CD4-positive, alpha-beta T cell (primary cell): Measurements from ENCODE around the gene ADAMTSL1. TPM values are rescaled to one million over a fixed set of nuclear protein-coding genes. Genes with fewer than 3 reads are reported as not detected.

Experiments used
- ATAC-seq: fragments of 200-7000 bp; cut with Tn5 transposase; one replicate; pipeline ENCODE4 v1.10.0; 2022; ENCODE audit warnings: mild to moderate bottlenecking; ENCODE audit not compliant: poor library complexity
- CTCF ChIA-PET: fragments of 350-600 bp; sonication (Branson Sonifier 250); formaldehyde crosslinking; loops from one replicate; lab custom pipeline; 2021; ENCODE audit warnings: antibody characterized with exemption, inconsistent platforms; lab: Charles Lee
- POLR2A ChIA-PET: fragments of 350-600 bp; sonication (Branson Sonifier 250); formaldehyde crosslinking; loops from one replicate; lab custom pipeline; 2021; ENCODE audit warnings: antibody characterized with exemption, inconsistent platforms; lab: Charles Lee
- DNase-seq, 14 experiments: peaks; one replicate each; pipeline ENCODE4 v3.0.0-alpha.2; 2013 to 2020; ENCODE audit warnings: mixed read lengths in 2 of 14
- H3K27ac ChIP-seq, 2 donors: one replicate each; pipeline versions ENCODE4 v1.5.1 to v1.7.0; 2013; ENCODE audit warnings: low read length in 2 of 2, low read depth in 1 of 2, mild to moderate bottlenecking in 1 of 2
- H3K27me3 ChIP-seq, 2 experiments: 1 replicate in 1 of 2; 2 replicates in 1 of 2; pipeline versions ENCODE4 v1.6.1 to v1.7.0; 2013; ENCODE audit warnings: low read length in 2 of 2, control low read depth in 1 of 2, mild to moderate bottlenecking in 1 of 2, moderate library complexity in 1 of 2; ENCODE audit not compliant: insufficient read depth in 2 of 2, control insufficient read depth in 1 of 2
- H3K36me3 ChIP-seq: one replicate; pipeline ENCODE4 v1.6.1; 2013; ENCODE audit warnings: low read length, control low read depth; ENCODE audit not compliant: insufficient read depth
- H3K4me1 ChIP-seq: one replicate; pipeline ENCODE4 v1.6.1; 2013; ENCODE audit warnings: low read length, control low read depth; ENCODE audit not compliant: insufficient read depth
- H3K4me3 ChIP-seq: one replicate; pipeline ENCODE4 v1.5.1; 2013; ENCODE audit warnings: mild to moderate bottlenecking, low read length, moderate library complexity
- H3K9me3 ChIP-seq, 2 experiments: 1 replicate in 1 of 2; 2 replicates in 1 of 2; pipeline versions ENCODE4 v1.6.1 to v1.7.0; 2013; ENCODE audit warnings: low read length in 2 of 2, mild to moderate bottlenecking in 2 of 2, control low read depth in 1 of 2, moderate library complexity in 1 of 2; ENCODE audit not compliant: control insufficient read depth in 1 of 2, insufficient read depth in 1 of 2
- H3K27ac Mint-ChIP-seq: one replicate; pipeline ENCODE4 v1.8.0; 2020; ENCODE audit warnings: mixed read lengths
- H3K27me3 Mint-ChIP-seq: one replicate; pipeline ENCODE4 v1.8.0; 2021; ENCODE audit warnings: mixed read lengths
- H3K36me3 Mint-ChIP-seq: one replicate; pipeline ENCODE4 v1.8.0; 2021; ENCODE audit warnings: low read depth, mixed read lengths
- H3K4me1 Mint-ChIP-seq: one replicate; pipeline ENCODE4 v1.8.0; 2021; ENCODE audit warnings: low read depth, mixed read lengths
- H3K4me3 Mint-ChIP-seq: one replicate; pipeline ENCODE4 v1.8.0; 2020; ENCODE audit warnings: mild to moderate bottlenecking, mixed read lengths
- H3K9me3 Mint-ChIP-seq: one replicate; pipeline ENCODE4 v1.8.0; 2020; ENCODE audit warnings: mixed read lengths
- intact Hi-C, 2 experiments: fragments of 100-400 bp; cut with DNase I in 1 of 2; cut with micrococcal nuclease in 1 of 2; formaldehyde crosslinking; loops; one replicate each; pipeline versions ENCODE4 v1.15.1 to v1.9.0; 2023 to 2025; cut with DNase I, micrococcal nuclease
- total RNA-seq, 174 experiments: library from RNA in 2 of 174; stranded (reverse) in 2 of 174; gene quantifications; one replicate each; pipeline ENCODE4 v1.2.3 and lab custom pipeline; 2021 to 2026
- TF ChIP-seq, protein P1 (sequence below): fragments of 200-600 bp; IDR thresholded peaks from one replicate; pipeline ENCODE4 v1.8.0; 2022; ENCODE audit warnings: antibody characterized with exemption, mild to moderate bottlenecking

The ADAMTSL1 gene
- total RNA-seq, 2 experiments from 2014 or later, result not detected

DNA sequence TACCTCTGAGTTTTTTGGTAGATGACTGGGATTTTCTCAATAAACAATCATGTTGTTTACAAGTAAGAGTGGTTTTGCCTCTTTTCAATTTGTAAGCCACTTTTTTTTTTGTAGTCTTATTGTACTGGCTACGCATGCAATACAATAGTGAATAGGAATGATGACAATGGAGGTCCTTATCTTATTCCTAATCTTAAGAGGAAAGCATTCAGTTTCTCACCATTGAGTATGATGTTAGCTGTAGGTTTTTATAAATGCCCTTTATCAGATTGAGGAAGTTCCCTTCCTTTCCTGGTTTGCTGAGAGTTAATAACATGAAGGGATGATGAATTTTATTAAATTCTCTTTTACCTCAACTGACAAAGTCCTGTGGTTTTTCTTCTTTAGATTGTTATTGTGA is 155.2 kb downstream of the ADAMTSL1 start:
- Mint-ChIP-seq H3K4me3 (no peak overlapping the region), H3K27ac (no peak overlapping the region), H3K4me1 (no peaks in the 10 kb centered on the region), H3K9me3 (no peaks in the 10 kb centered on the region), H3K27me3 (no peaks in the 10 kb centered on the region), H3K36me3 (no peaks in the 10 kb centered on the region)
- ChIA-PET CTCF (no interaction called here), POLR2A (no interaction called here)
- ATAC-seq (no peak), DNase-seq (no peak)
- Histone ChIP-seq H3K4me1 (no peaks in the 10 kb centered on the region), H3K27ac (no peak overlapping the region), H3K9me3 (no peaks in the 10 kb centered on the region), H3K4me3 (no peak overlapping the region), H3K36me3 (no peaks in the 10 kb centered on the region), H3K27me3 (no peaks in the 10 kb centered on the region)
- TF ChIP-seq, protein P1, sequence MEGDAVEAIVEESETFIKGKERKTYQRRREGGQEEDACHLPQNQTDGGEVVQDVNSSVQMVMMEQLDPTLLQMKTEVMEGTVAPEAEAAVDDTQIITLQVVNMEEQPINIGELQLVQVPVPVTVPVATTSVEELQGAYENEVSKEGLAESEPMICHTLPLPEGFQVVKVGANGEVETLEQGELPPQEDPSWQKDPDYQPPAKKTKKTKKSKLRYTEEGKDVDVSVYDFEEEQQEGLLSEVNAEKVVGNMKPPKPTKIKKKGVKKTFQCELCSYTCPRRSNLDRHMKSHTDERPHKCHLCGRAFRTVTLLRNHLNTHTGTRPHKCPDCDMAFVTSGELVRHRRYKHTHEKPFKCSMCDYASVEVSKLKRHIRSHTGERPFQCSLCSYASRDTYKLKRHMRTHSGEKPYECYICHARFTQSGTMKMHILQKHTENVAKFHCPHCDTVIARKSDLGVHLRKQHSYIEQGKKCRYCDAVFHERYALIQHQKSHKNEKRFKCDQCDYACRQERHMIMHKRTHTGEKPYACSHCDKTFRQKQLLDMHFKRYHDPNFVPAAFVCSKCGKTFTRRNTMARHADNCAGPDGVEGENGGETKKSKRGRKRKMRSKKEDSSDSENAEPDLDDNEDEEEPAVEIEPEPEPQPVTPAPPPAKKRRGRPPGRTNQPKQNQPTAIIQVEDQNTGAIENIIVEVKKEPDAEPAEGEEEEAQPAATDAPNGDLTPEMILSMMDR, result no peak
- intact Hi-C loops, result no loop called here

DNA sequence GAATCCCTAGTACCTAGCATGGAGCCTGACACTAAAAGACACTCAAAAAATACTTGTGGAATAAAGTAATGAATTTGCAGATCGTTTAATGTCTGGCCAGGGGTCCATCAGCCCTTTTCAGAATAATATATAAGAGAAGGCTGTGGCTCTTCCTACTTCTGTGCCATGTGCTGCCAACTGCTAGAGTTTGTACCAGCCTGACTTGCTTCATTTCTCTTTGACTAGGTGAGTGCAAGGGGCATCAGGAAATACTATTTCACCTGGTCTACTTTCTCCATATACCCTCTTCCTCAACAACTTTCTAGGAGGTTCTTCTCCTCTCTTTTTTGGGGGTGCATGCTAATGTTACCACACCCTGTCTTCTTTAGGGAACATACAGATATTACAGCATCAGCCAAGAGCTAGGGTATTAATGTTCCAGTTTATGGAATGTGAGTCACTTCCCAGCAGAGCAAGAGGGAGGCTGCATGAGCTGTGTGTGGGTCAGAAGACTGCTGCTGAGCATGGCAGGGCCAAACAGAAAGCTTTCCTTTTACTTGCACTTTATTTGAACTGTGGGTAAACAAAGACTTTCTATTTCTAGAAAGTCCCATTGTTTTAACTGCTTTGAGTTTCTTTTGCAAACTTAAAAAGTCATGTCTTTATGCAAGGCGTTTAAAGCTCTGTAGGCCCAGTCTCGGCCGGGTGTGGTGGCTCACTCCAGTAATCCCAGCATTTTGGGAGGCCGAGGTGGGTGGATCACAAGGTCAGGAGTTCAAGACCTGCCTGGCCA is 158.9 kb downstream of the ADAMTSL1 start:
- ATAC-seq, result no peak
- Mint-ChIP-seq H3K27me3 (peaks cover 4% of the 10 kb centered on the region), H3K9me3 (peaks cover 2% of the 10 kb centered on the region), H3K4me1 (no peaks in the 10 kb centered on the region), H3K27ac (no peak overlapping the region), H3K36me3 (no peaks in the 10 kb centered on the region), H3K4me3 (no peak overlapping the region)
- Histone ChIP-seq H3K4me1 (no peaks in the 10 kb centered on the region), H3K9me3 (no peaks in the 10 kb centered on the region), H3K4me3 (no peak overlapping the region), H3K36me3 (no peaks in the 10 kb centered on the region), H3K27me3 (no peaks in the 10 kb centered on the region), H3K27ac (no peak overlapping the region)
- no peak for DNase-seq
- CTCF ChIA-PET, result no interaction called here
- POLR2A ChIA-PET, result no interaction called here
- TF ChIP-seq, protein P1, result no peak
- intact Hi-C loops, result no loop called here

DNA sequence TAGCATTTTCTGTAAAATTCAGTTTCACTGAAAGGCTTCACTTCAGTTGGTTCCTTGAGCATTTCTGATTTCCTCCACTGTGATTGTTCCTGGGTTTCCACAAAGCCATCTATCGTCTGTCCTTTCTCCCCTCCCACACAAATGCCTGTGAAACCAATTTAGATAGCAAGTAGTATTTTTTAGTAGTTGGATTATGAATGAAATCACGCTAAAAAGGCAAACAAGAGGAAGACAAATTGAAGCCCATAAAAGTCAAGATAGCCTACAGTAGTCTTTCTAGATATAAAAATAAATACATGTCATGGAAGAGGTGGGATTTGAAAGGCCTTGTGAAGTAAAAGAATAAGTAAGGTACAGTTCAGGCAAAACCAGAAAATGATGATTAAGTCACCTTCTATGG is 162.8 kb downstream of the ADAMTSL1 start:
- H3K4me3 Mint-ChIP-seq, result no peak overlapping the region
- ChIA-PET CTCF (no interaction called here), POLR2A (no interaction called here)
- intact Hi-C loops, result no loop called here
- Histone ChIP-seq H3K4me1 (no peaks in the 10 kb centered on the region), H3K9me3 (no peaks in the 10 kb centered on the region), H3K27me3 (no peaks in the 10 kb centered on the region), H3K4me3 (no peak overlapping the region), H3K27ac (no peak overlapping the region), H3K36me3 (no peaks in the 10 kb centered on the region)
- peaks cover 4% of the 10 kb centered on the region for H3K27me3 Mint-ChIP-seq
- no peaks in the 10 kb centered on the region for H3K4me1 Mint-ChIP-seq
- TF ChIP-seq, protein P1, result no peak
- DNase-seq (no peak), ATAC-seq (no peak)
- no peaks in the 10 kb centered on the region for H3K36me3 Mint-ChIP-seq
- H3K27ac Mint-ChIP-seq, result no peak overlapping the region
- H3K9me3 Mint-ChIP-seq, result peaks cover 2% of the 10 kb centered on the region
